Measurements from ENCODE around the gene SNAPC4.

Gene SNAPC4

DNA sequence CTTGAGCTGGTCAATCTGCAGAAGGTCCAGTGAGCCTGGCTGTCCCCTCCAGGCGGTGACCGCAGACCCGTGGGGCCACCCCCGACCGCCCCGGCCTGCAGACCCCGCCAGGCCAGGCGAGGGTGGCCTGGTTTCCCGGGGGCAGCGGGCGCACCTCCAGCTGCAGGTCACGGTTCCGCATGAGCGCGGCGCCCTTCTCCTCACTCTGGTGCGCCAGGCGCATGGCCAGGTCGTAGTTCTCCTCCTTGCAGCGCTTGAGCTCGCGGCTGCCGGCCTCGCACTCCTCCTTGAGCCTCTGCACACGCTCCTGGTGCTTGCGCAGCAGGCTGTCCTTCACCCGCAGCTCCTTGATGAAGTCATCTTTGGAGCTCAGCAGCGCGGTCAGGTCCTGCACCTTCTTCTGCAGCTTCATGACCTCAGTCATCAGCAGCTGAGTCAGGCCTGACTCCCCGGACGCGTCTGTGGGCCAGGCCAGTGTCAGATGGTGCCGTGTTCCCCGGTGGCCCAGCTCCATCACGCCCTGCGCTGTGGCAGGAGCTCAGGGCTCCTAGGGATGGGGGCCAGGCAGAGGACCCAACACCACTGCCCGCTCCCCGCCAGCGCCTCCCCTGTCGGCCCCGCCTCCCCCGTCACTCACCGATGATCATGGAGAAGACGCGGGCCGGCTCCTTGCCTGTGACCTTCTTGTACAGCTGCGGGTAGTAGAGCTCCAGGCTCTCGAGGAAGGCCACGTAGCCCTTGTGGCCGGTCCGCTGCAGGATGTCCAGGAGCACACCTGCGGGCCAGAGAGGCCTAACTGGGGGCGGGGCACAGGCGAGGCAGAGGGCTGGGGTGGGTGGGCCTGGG lies 29.1 kb downstream of the SNAPC4 start:
- no peak for DNase-seq

DNA sequence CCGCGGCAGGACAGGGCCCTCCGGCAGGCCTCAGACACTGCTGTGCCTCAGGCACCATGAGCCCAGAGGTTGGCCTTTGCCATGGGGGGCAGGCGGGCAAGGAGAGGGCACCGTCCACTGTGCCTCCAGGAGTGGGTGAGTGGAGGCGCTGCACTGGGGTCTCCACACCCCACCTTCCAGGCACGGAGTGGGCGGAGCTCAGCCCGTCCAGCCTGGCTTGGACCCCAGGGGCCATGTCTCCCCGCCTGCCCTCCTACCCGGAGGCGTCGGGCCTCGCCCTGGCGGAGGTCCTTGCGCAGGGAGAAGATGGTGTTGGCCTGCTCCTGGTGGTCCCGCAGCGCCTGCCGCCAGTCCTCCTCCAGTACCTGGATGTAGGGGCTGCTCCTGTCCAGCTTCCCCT lies 29.9 kb downstream of the SNAPC4 start:
- DNase-seq: no peak

DNA sequence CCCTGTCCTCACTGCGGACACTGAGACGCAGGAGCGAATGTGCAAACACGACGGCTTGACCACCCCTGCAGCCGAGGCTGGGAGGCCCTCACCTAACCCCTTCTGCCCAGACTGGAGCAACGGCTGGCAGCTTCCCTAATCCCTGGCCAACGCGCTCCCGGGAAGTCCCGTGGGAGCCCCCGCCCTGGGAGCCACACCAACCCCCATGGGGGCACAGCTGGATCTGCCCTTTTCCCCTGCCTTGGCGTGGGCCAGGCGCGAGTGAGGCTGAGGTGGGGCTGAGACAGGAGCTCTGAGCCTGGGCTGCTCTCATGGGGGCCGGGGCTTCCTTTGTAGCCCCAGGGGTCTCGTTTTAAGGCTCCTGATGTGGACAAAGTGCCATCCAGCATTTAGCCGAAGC lies 31.8 kb downstream of the SNAPC4 start:
- DNase-seq: no peak

DNA sequence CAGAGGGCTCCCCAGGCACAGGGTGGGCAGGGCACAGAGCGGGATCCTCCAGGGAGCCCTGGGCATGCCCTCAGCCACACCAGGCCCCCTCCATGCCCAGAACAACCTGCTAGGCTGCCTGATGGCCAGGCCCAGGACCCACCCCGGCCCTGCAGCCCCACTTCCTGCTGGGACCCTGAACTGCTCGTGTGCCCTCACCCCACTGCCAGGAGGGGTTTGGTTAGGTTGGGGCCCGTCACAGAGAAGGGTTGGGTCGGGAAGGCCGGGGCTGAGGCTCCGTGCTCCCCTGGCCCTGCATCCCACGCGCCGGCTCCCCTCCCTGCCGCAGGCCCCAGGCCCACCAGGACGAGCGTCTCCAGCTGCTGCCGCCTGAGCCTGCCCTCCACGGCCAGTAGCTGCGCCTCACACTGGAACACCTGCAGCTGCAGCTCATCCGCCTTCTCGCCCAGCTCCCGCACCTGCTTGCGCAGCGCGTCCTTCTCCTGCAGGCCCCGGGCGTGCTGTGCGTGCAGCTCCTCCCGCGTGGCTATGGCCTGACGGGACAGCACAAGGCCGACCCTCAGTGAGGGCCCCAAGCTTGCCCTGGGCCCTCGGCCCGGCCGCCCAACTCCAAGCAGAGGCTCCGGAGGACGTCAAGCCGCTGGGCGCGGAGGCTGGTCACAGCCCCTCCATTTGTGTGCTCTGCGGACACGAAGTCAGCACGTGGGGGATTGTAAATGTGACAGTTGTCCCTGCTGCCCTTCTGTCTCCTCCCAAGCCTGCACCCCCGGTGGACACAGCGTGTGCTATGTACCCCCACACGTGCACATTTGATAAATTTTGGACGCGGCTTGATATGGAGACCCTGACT lies 32.4 kb downstream of the SNAPC4 start:
- DNase-seq: no peak

DNA sequence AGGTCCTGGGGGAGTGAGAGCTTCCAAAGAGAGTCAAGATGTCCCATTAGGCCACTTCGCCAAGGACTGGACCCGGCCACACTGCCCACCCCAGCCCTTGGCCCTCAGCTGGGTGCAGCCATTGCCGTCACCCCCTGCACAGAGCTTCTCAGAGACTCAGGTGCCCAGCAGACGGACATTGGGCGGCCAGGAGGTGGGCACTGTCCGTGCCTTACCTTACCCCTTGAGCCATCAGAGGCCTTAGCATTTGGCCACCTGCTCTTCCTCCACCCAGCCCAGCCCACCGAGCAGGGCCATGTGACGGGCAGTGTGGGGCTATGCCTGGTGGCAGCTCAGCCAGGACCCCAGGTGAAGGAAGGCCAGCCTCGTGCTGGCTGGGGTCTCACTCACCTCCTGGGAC lies 33.1 kb downstream of the SNAPC4 start:
- no peak for DNase-seq

DNA sequence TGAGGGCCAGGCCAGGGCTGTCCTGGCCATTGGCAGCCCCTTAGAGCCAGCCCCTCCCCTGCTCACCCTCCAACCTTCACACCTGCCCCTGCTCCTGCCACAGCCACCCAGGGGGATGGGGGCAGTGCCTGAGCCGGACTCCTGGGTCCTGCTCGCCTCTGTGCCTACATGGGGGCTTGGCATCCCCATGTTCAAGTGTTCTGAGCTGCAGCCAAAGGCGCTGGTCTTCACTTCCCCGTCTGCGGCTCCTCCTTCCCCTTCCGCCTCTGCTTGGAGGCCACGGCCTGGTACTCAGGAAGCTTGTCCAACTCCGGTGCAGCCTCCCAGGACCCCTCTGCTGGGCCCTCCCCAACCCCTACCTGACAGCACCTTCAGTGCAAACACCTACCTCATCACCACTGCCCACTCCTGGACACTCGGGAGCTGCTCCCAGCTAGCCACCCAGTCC lies 34.2 kb downstream of the SNAPC4 start:
- DNase-seq: peak; percentile 19

DNA sequence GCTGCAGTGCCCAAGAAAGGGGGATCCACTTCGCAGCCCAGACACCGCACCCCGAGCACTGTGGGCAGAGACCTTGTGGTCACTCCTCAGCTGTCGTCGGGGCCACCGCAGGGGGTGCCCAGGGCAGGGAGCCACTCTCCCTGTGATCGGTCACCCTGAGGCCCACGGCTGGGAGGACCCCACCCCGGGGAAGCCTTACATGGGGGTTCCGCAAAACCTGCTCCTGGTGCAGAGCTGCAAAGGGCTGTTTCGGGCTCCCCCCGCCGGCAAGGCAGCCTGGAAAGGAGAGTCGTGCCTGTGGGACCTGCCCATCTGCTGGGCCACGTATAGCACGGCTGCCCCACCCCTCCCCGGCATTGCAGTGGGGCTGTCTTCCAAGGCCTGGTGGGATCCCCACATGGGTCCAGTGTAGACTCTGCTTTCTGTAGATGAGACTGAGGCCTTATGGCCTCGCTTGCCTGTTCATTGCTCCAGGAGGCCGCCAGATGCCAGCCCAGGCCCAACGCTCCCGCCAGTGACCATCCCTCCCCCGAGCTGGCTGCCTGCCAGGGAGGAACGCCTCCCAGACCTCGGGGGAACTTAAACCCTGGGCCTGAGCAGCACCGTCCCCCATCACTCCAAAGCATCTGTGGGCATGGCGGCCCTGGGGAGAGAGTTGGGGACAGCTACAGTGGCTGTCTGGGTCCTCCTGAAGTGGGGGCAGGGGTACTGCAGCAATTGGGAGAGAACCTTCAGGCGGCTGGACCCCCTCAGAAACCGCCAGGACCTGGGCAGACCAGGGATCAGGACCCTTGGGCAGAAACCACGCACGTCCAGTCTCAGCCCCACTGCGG lies 34.8 kb downstream of the SNAPC4 start:
- no peak for DNase-seq

DNA sequence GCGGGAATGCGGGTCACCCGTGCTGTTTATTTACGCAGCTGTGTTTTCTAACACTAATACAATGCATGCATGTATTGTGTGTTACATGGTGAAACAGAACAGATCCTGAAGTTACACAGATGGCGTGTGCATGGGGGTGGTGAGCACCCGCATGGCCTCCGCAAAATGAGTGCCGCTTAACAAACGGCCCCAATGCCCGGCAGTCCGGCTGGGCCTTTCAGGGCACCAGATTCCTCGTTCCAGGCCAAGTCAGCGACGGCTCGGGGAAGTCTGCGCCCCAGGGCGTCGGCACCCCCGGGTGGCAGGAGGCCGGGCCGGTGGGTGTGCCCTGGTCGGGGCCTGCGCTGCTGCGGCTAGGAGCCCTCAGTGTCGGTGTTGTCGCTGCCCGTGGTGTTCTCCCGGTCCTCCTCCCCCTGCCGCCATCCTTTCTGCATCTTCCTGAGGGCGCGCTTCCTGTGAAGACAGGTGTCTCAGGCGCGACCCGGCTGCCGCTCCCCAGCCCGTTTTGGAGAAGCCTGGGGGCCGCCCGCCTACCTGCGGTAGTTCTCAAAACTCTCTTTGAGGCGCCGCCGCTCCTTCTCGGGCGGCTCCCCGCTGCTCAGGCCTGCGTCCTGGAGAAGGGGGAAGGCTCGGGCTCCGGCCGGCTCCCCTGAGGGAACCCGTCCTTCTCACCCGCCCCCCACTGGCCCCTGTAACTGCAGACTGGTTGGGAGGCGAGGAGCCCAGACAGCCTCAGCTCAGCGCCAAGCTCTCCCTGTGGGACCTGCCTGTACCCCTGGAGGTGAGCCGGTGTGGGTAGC lies 35.8 kb downstream of the SNAPC4 start:
- DNase-seq: no peak

DNA sequence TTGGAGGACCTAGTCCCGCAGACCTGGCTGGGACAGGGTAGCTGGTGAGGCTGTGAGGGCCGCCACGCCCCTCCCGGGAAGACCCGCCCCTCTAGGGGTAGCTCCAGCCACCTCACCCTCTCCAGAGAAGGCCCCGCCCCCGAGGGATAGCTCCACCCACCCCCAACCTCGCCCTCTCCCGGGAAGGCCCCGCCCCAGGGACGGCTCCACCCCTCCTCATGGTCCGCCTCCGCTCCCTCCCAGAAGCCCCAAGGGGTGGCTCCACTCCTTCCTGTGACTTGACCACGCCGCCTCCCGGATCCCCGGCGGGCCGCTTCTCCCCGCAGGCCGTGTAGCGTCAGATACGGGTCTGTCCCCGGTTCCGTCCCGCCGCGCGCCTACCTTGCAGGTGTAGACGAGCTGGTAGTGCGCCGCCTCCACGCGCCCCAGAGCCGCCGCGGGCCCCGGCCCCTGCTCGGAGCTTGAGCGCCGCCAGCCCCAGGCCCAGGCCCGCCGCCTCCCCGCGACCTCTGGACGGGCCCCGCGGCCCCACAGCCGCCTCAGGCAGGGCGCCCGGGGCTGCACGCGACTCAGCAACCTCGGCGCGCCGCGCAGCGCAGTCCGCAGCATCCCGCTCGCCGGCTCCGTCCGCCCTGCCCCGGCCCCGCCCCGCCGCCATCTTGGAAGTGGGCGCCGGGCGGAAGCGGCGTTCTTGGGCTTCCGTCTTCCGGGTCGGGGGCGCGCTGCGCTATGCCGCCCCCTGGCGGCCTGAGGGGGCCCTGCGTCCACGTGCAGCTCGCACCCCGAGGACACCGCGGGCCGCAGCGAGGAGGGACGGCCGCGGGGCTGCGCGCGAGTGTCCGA lies 36.6 kb downstream of the SNAPC4 start, which contains the start of gene DNLZ:
Gene DNLZ (minus strand): TSS at position 639 of the 843 bp plus-strand sequence. CDS start 30 bp downstream, at position 609.
- peak; percentile 92 for DNase-seq

DNA sequence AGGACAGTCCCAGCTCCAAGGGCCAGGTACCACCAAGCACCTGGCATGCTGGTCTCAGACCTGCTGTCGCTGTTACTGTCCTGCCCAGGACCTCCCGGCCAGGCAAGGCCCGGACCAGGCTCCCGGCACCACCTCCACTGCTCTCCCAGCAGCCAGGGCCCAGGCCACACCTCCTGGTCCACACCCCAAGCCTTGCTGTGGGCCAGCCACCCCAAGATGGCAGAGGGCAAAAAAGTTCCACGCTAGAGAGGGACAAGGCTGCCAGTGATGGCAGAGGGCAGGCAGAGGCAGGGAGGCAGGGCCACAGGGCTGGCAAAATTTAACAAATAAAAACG lies 37.6 kb downstream of the SNAPC4 start:
- no peak for DNase-seq

DNA sequence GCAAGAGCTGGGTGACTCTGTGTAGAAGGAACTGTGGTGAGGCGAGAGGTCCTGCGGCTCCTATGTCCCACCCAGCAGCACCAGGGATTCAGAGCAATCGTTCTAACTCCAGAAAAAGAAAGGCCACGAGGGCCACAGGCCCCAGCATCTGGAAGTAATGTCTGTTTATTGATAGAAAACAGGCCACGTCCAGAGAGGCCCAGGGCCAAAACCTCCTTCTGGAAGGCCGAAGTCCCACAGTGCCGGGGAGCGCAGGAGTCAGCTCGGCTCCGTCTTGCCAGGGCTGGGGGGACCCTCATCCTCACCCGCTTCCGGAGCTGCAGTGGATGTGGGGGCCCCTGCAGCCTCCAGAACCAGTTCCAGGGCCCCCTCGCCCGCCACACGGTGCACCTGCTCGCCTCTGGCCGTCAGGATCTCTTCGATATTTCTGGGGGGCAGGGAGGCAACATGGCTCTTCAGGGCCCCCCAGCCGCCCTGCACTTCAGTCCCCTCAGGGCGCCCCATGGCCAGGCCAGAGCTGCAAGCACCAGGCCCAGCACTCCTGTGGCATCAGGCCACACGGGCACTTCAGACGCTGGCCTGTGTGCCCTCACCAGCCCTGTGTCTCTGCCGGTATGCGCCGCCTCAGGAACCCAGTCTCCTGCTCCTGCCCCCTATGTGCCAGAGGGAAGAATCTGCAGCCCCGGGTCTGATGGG lies 38.1 kb downstream of the SNAPC4 start:
- DNase-seq: no peak

DNA sequence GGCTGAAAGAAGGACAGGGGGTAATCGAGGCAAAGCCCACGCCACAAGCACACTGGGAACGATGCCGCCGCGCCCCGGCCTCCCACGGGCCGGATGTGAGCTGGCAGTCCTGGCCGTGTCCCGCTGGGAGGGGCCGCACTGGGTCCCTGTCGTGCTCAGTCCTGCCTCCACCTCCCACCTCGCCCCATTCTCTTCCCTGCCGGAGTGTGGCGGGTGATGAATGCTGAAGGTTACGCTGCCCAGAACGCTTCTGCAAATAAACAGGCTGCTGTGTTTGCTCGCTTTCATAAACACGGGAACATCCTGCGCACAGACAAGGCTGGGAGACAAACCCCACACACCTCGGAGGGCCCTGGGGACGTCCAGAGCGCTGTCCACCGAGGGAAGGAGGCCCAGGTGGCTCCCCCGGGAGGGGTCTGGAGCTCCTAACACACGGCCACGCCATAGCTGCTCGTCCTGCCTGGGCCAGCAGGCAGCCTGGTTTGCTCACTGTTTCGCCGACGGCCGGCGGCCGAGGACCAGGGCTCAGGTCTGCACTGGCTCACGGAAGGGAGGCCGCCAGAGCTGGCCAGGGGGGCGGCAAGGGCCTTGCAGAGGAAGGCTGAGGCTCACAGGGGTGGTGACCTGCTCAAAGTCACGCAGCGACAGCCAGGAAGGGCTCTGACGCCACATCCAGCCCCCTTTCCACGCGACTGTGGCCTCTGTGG lies 38.8 kb downstream of the SNAPC4 start:
- DNase-seq: no peak

DNA sequence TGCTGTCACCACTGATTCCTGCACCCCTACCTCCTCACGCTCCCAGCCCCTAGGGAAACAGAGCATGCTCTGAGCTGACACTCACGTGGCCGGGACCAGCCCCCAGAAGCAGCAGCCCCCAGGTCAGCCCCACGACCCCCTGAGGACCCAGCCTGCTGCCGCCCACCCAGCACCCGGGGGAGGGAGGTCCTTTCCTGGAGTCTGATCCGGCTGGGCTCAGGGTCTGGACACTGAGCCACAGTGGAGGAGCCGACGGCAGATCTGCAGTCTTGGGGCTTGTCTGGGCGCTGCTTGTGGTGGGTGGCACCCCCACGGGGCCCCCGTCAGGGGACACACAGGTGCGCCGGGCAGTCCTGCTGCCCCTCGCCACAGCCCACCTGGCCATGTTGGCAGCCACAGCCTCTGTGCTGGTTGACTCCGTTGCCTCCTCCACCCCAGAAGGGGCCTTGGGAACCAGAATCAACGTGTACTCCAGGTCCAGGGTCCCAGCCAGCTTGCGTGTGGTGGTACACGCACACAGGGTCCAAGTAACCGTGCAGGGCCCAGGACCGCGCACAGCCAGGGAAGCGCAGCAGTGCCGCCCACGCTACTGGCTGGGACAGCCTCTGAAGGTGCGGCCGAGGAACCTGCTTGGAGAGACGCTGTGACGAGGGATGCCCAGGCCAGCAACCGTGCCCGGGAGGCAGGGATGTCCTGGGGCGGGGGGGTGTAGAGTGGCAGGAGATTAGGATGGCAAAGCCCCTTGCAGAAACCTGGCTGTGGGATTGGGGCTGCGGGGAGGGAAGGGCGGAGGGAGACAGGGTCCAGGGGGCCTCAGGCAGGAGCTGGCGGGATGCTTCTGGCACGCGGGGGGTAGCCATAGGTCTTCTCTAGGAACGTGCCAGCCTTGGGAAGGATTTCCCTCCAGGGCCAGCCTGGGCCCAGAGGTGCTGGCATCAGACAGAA lies 39.9 kb downstream of the SNAPC4 start:
- DNase-seq: no peak

DNA sequence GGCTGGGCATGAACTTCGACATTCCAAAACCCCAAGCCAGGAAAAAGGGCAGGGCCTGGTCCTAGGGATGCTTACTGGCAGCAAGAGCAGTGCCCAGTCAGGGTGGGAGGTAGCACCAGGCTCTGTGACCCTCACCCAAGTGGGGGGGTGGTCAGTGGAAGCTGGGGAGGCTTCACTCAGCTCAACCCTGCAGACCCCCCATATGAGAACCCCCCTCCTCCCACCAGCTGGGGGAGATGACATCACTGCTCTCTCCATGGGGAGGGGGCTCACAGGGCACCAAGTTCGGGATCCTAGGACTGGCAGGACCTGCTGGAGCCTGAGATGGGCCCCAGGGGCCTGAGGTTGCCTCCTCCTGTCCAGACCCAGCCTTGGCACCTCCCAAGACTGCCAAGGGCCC lies 41.1 kb downstream of the SNAPC4 start:
- no peak for DNase-seq

DNA sequence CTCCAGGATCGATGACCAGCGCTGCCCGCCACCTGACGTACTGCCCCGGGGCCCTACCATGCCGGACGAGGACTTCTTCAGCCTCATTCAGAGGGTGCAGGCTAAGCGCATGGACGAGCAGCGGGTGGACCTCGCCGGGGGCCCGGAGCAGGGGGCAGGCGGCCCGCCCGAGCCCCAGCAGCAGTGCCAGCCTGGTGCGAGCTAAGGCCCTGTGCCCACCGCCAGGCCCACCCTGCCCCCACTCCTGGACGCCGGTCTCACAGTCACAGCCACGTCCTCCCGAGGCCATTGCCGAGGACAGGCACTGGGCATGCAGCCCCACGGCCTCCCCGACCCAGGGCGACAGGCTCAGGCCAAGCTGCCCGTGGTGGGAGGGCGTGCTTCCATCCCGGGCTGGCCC lies 42.0 kb downstream of the SNAPC4 start:
- no peak for DNase-seq

DNA sequence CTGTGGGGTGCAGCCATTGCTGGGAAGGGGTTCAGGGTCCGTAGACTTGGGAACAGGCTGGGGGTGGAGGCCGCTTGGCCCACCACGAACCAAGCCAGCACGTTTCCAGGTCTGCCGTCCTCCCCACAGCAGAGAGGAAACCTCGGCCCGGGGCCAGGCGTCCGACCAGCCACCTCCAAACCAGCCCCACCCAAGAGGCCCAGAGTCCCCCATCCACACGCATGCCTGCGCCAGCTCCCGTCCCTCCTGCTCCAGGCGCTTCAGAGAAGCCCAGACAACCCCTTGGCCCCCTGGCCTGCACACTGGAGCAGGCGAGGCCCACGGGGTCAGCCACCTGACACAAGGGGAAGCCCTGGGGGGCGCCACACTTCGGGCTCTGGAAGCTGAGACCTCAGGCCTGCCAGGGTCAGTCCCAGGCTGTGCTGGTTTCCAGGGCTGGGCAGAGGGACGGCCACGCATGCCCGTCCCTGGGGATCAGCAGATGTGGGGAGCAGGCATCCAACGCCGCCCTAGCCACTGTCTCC lies 42.7 kb downstream of the SNAPC4 start:
- no peak for DNase-seq

DNA sequence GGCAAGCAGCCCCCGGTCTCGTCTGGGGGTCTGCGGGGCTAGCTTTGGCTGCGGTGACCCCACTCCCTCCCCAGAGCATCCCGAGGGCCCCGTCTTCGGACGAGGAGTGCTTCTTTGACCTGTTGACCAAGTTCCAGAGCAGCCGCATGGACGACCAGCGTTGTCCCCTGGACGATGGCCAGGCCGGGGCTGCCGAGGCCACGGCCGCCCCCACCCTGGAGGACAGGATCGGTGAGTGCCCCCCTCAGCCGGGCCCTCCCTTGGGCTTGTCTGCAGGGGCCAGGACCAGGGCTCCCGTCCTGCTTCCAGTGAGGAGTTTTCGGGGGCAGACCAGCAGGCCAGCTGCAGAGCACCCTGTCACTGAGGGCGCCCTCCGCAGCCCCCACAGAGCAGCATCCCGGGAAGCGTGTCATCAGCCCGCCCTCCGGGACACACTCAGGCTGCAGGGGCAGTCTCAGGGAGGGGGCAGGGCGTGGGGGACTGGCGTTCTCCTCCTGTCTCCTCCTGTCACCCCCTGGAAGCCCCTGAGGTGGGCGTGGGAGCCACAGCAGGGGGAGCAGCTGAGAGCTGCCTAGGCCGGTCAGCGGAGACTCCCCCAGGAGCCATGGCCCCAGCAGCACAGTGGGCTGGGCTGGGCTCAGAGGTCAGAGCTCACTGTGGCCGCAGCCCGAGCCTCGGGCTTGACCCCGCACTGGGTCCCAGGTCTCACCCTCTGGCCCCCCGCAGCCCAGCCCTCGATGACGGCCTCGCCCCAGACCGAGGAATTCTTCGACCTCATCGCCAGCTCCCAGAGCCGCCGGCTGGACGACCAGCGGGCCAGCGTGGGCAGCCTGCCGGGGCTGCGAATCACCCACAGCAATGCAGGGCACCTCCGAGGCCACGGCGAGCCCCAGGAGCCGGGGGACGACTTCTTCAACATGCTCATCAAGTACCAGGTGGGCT lies 44.1 kb downstream of the SNAPC4 start:
- no peak for DNase-seq
